ENCODE results near the gene GLMN.
A peak's percentile ranks its signal among the peaks of the same experiment; 100 is the strongest.

The GLMN gene, protein sequence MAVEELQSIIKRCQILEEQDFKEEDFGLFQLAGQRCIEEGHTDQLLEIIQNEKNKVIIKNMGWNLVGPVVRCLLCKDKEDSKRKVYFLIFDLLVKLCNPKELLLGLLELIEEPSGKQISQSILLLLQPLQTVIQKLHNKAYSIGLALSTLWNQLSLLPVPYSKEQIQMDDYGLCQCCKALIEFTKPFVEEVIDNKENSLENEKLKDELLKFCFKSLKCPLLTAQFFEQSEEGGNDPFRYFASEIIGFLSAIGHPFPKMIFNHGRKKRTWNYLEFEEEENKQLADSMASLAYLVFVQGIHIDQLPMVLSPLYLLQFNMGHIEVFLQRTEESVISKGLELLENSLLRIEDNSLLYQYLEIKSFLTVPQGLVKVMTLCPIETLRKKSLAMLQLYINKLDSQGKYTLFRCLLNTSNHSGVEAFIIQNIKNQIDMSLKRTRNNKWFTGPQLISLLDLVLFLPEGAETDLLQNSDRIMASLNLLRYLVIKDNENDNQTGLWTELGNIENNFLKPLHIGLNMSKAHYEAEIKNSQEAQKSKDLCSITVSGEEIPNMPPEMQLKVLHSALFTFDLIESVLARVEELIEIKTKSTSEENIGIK

DNA sequence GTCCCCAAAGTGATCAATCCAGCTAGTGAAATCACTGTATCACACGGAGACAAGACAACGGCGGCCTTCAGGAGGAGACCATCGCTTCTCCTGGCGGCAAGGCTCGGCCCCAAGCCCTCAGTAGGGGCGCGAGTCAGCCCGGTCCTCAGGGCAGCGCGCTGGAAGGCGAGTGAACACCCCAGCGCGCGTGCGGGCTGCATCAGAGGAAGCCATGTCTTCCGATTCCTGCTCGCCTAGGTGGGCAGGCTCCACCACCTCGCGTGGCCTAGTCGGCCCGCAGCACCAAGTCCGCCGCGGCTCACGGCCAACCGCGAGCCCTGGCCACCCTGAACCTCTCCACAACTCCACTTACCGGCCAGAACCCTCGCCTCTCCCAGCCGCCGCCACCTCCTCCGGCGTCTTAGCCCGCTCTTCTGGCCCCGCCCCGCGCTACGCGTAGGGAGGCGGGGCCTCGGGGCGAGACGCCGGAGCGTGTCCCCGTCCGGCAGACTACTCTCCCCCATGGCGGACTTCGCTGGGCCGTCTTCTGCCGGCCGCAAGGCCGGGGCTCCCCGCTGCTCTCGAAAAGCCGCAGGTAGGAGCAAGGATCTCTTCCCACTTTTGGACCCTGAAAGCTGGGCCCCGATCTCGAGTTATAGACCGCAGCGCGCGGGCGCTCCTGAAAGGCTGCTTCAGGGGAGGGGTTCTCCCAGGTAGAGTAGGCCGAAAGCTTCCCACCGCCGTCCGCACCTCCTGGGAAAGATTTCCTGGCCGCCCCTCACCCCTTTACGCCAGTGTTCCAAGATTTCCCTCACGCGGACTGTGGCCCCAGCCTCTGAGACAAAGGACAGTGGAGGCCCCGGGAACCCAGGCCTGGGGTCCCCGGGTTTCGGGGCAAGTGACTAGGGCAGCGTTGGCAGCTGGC, at the start of gene GLMN, which contains the start of gene RPAP2:
Gene GLMN, minus strand, starts transcription at position 415 of the 904 bp plus-strand sequence. CDS start 988 bp downstream, outside the sequence.
Gene RPAP2, plus strand, starts transcription at position 487 of the 904 bp plus-strand sequence. Its CDS starts 15 bp downstream, at position 502.
- Histone ChIP-seq H3K4me1 (ENCODE audit: low read length) (0 out of 2 replicates have a peak, but pooled peaks cover 4% of the 10 kb centered on the region), H3K27ac (ENCODE audit: low read length) (peak within 1 kb of the TSS; percentile 89), H3K9me2 (replicated peaks; ENCODE audit: insufficient read depth, low read length) (no peaks in the 10 kb centered on the region), H4K20me1 (ENCODE audit: insufficient read depth, low read length) (no peaks in the 10 kb centered on the region), H3K9ac (ENCODE audit: low read length) (peak within 1 kb of the TSS; percentile 96), H3K79me2 (ENCODE audit: low read length) (peaks cover 22% of the 10 kb centered on the region), H3F3A (ENCODE audit: insufficient read depth, low read length) (peaks cover 11% of the 10 kb centered on the region; the same call in 1 of the 2 replicates), H3K4me3 (ENCODE audit: low read length) (peak within 1 kb of the TSS; percentile 87), H3K27me3 (replicated peaks; ENCODE audit: insufficient read depth, low read length) (no peaks in the 10 kb centered on the region), H3K9me3 (replicated peaks; ENCODE audit: insufficient read depth, low read length) (no peaks in the 10 kb centered on the region), H2AFZ (ENCODE audit: low read length) (peak within 1 kb of the TSS; percentile 97), H3K36me3 (replicated peaks; ENCODE audit: insufficient read depth, low read length) (peaks cover 3% of the 10 kb centered on the region; the same call in 1 of the 2 replicates), H3K4me2 (ENCODE audit: low read depth, low read length) (peak within 1 kb of the TSS; percentile 84)
- peak; percentile 90 for DNase-seq
- TF ChIP-seq EZH2phosphoT487 (IDR thresholded peaks at IDR 0.05; ENCODE audit: low read length), result no peak
- TF ChIP-seq, protein P1, sequence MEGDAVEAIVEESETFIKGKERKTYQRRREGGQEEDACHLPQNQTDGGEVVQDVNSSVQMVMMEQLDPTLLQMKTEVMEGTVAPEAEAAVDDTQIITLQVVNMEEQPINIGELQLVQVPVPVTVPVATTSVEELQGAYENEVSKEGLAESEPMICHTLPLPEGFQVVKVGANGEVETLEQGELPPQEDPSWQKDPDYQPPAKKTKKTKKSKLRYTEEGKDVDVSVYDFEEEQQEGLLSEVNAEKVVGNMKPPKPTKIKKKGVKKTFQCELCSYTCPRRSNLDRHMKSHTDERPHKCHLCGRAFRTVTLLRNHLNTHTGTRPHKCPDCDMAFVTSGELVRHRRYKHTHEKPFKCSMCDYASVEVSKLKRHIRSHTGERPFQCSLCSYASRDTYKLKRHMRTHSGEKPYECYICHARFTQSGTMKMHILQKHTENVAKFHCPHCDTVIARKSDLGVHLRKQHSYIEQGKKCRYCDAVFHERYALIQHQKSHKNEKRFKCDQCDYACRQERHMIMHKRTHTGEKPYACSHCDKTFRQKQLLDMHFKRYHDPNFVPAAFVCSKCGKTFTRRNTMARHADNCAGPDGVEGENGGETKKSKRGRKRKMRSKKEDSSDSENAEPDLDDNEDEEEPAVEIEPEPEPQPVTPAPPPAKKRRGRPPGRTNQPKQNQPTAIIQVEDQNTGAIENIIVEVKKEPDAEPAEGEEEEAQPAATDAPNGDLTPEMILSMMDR (IDR thresholded peaks at IDR 0.05; ENCODE audit: low read length), result peak; percentile 22; the same call in 1 of the 2 replicates

DNA sequence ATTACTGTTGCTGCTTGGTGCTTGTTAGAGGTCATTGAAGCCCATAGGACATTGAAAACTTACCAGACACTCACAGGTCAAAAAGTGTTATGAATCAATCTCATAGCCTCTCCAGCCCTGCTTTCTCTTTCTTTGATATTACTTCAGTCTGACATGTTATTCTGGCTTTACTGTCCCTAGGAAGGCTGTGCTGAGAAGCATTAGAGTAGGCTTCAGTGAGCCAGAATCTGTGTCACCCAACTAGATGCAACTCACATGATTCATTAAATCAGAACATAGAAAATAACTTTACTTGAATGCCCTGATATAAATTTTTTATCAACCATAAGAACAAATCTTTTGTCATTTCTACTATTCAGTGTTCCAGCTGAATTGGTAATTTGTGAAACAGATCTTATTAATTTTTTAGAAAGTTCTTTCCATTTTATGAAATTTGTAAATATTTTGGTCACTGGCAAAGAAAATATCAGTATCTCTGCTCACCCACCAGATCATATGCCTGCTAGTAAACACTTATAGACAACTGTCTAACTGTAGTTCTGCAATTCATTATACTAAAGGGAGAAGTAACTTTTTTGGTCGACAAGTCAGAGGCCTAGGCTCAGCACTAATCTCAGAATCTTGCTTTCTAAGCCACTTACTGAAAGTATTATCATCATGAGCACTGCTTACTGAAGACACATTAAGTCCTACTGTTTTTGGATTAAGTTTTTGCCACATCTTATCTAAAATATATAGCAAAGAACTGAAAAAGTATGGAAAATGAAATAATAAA, 48.3 kb upstream of the GLMN start:
- Histone ChIP-seq H3K9me3 (replicated peaks; ENCODE audit: insufficient read depth, low read length) (no peaks in the 10 kb centered on the region), H3K27me3 (replicated peaks; ENCODE audit: insufficient read depth, low read length) (no peaks in the 10 kb centered on the region), H3K36me3 (replicated peaks; ENCODE audit: insufficient read depth, low read length) (no peaks in the 10 kb centered on the region), H3K27ac (ENCODE audit: low read length) (no peak overlapping the region), H3K4me1 (ENCODE audit: low read length) (no peaks in the 10 kb centered on the region), H3K4me2 (ENCODE audit: low read depth, low read length) (no peak overlapping the region), H3K4me3 (ENCODE audit: low read length) (no peak overlapping the region), H3K9ac (ENCODE audit: low read length) (no peak overlapping the region), H2AFZ (ENCODE audit: low read length) (no peak overlapping the region), H4K20me1 (ENCODE audit: insufficient read depth, low read length) (no peaks in the 10 kb centered on the region), H3K9me2 (replicated peaks; ENCODE audit: insufficient read depth, low read length) (no peaks in the 10 kb centered on the region), H3F3A (ENCODE audit: insufficient read depth, low read length) (no peaks in the 10 kb centered on the region), H3K79me2 (ENCODE audit: low read length) (no peaks in the 10 kb centered on the region)
- DNase-seq, result no peak
- TF ChIP-seq, protein P1 (IDR thresholded peaks at IDR 0.05; ENCODE audit: low read length), result no peak
- TF ChIP-seq EZH2 (optimal IDR thresholded peaks at IDR 0.05; ENCODE audit: low read depth, low read length), result no peak
- no peak for TF ChIP-seq EZH2phosphoT487 (IDR thresholded peaks at IDR 0.05; ENCODE audit: low read length)

DNA sequence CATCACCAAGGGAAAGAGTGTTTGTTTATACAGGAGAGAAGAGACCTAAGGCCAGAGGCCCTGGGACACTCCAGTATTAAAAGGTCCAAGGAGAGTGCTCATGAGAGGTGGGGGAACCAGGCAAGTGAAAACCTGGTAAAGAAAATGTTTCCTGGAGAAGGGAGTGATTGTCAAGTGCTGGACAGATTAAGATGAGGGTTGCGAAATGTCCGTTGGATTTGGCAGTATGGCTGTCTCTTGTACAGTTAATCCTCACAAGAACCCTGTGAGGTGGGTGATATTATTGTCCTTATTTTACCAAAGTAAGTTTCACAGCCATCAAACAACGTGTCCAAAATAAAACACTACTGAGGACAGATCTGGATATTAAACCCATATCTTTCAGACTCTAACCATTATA, 44.3 kb upstream of the GLMN start:
- Histone ChIP-seq H3K9me2 (replicated peaks; ENCODE audit: insufficient read depth, low read length) (no peaks in the 10 kb centered on the region), H4K20me1 (ENCODE audit: insufficient read depth, low read length) (no peaks in the 10 kb centered on the region), H3K9me3 (replicated peaks; ENCODE audit: insufficient read depth, low read length) (no peaks in the 10 kb centered on the region), H3K4me3 (ENCODE audit: low read length) (no peak overlapping the region), H3K9ac (ENCODE audit: low read length) (no peak overlapping the region), H3K27ac (ENCODE audit: low read length) (no peak overlapping the region), H2AFZ (ENCODE audit: low read length) (no peak overlapping the region), H3K4me2 (ENCODE audit: low read depth, low read length) (no peak overlapping the region), H3K36me3 (replicated peaks; ENCODE audit: insufficient read depth, low read length) (no peaks in the 10 kb centered on the region), H3K79me2 (ENCODE audit: low read length) (no peaks in the 10 kb centered on the region), H3F3A (ENCODE audit: insufficient read depth, low read length) (no peaks in the 10 kb centered on the region), H3K4me1 (ENCODE audit: low read length) (no peaks in the 10 kb centered on the region), H3K27me3 (replicated peaks; ENCODE audit: insufficient read depth, low read length) (no peaks in the 10 kb centered on the region)
- TF ChIP-seq, protein P1 (IDR thresholded peaks at IDR 0.05; ENCODE audit: low read length), result no peak
- TF ChIP-seq EZH2 (optimal IDR thresholded peaks at IDR 0.05; ENCODE audit: low read depth, low read length), result no peak
- no peak for TF ChIP-seq EZH2phosphoT487 (IDR thresholded peaks at IDR 0.05; ENCODE audit: low read length)
- no peak for DNase-seq
